ENCODE measurements around the gene GART.

GRCh38 chr21:33531007-33531406 is 10.9 kb downstream of the GART start:
- TF ChIP-seq CTCF (IDR thresholded peaks at IDR 0.05) (no peak), POLR2A (IDR thresholded peaks at IDR 0.05) (no peak)
